Endodermal cell (in vitro differentiated cells): ENCODE data around the gene TIMP4. TPM values are rescaled to one million over a fixed set of nuclear protein-coding genes. Genes with fewer than 3 reads are reported as not detected.

Experiments used
- DNase-seq: peaks from one replicate; pipeline ENCODE4 v3.0.0-alpha.2; 2017
- H3K27ac ChIP-seq: 2 replicates; pipeline ENCODE4 v1.5.1; 2013; ENCODE audit warnings: mild to moderate bottlenecking, low read depth, low read length, moderate library complexity
- H3K27me3 ChIP-seq: 2 replicates; pipeline ENCODE4 v1.6.1; 2013; ENCODE audit warnings: mild to moderate bottlenecking, low read length, moderate library complexity; ENCODE audit not compliant: insufficient read depth, control insufficient read depth, poor library complexity, severe bottlenecking
- H3K36me3 ChIP-seq: 2 replicates; pipeline ENCODE4 v1.7.0; 2013; ENCODE audit warnings: mild to moderate bottlenecking, low read length, moderate library complexity; ENCODE audit not compliant: control insufficient read depth, insufficient read depth
- H3K4me1 ChIP-seq: one replicate; pipeline ENCODE4 v1.7.0; 2013; ENCODE audit warnings: low read length; ENCODE audit not compliant: control insufficient read depth, insufficient read depth
- H3K4me3 ChIP-seq: 2 replicates; pipeline ENCODE4 v1.5.1; 2013; ENCODE audit warnings: mild to moderate bottlenecking, low read length, moderate library complexity
- H3K9ac ChIP-seq: 2 replicates; pipeline ENCODE4 v1.6.1; 2013; ENCODE audit warnings: mild to moderate bottlenecking, low read length, moderate library complexity; ENCODE audit not compliant: poor library complexity, severe bottlenecking; ENCODE audit errors: extremely low read depth
- H3K9me3 ChIP-seq: 2 replicates; pipeline ENCODE4 v1.6.1; 2013; ENCODE audit warnings: mild to moderate bottlenecking, low read length, moderate library complexity; ENCODE audit not compliant: control insufficient read depth
- H3K27ac Mint-ChIP-seq: 2 replicates; pipeline ENCODE4 v1.8.0; 2020; ENCODE audit warnings: mixed read lengths
- H3K27me3 Mint-ChIP-seq: 2 replicates; pipeline ENCODE4 v1.8.0; 2021; ENCODE audit warnings: mild to moderate bottlenecking, mixed read lengths; ENCODE audit not compliant: insufficient read depth
- H3K36me3 Mint-ChIP-seq: 2 replicates; pipeline ENCODE4 v1.8.0; 2020; ENCODE audit warnings: low read depth, mixed read lengths
- H3K4me1 Mint-ChIP-seq: 2 replicates; pipeline ENCODE4 v1.8.0; 2020; ENCODE audit warnings: mixed read lengths
- H3K4me3 Mint-ChIP-seq: 2 replicates; pipeline ENCODE4 v1.8.0; 2020; ENCODE audit warnings: mild to moderate bottlenecking, moderate library complexity, mixed read lengths
- H3K9me3 Mint-ChIP-seq: 2 replicates; pipeline ENCODE4 v1.8.0; 2020; ENCODE audit warnings: mild to moderate bottlenecking, mixed read lengths
- WGBS, 2 experiments: methylation state at CpG; one replicate each; pipeline versions ENCODE4 v1.1.5 to v1.1.7; 2013; ENCODE audit warnings: missing lambda C conversion rate in 2 of 2, mixed read lengths in 1 of 2; ENCODE audit not compliant: insufficient coverage in 1 of 2, insufficient read length in 1 of 2; 5-methylcytosine and 5-hydroxymethylcytosine counted together
- total RNA-seq, 2 donors: library from RNA; stranded (reverse); fragmentation: NEBNext Ultra II Directional in 1 of 2; extraction: Animal tissue kit (Norgen Biotek cat#: 25700) in 1 of 2; gene quantifications; 2 replicates in 1 of 2; 3 replicates in 1 of 2; pipeline ENCODE4 v1.2.1, GENCODE V29; 2021
- TF ChIP-seq, protein P1 (sequence below): fragments of 200-600 bp; sonication (generic); conservative IDR thresholded peaks from 2 replicates; pipeline ENCODE4 v1.5.0; 2021; ENCODE audit warnings: antibody characterized with exemption, mild to moderate bottlenecking

The TIMP4 gene
- total RNA-seq, 2 donors from 2014 or later, result 4.4 TPM; not detected in 1

DNA sequence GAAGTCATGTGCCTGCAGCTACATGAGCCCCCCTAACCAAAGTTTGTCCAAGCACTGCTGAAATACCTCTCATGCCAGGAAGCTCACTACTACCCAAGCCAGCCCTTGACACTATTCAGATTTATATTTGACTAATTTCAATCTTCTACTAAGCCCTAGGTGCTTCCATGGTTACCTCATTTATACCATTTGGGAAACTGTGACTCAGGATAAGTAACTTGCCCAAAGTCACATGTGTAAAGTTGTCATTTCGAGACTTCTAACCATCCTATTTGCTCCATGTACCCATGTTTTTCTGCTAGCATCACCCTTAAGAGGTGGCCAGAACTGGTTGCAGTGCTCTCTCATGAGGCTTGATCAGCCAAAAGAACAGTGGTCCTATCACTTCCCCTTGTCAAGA lies 20.7 kb upstream of the TIMP4 start:
- H3K4me3 ChIP-seq, result no peak overlapping the region
- no peaks in the 10 kb centered on the region for H3K9me3 ChIP-seq
- no peaks in the 10 kb centered on the region for H3K27me3 Mint-ChIP-seq
- H3K36me3 ChIP-seq, result no peaks in the 10 kb centered on the region
- no peaks in the 10 kb centered on the region for H3K27me3 ChIP-seq
- H3K36me3 Mint-ChIP-seq, result peaks cover 2% of the 10 kb centered on the region
- 95 to 100% methylated on average over 1 of the region's 1 CpG for WGBS, 2 experiments
- H3K4me1 ChIP-seq, result no peaks in the 10 kb centered on the region
- no peaks in the 10 kb centered on the region for H3K4me1 Mint-ChIP-seq
- H3K27ac ChIP-seq, result no peak overlapping the region
- DNase-seq, result no peak
- H3K4me3 Mint-ChIP-seq, result no peak overlapping the region
- TF ChIP-seq, protein P1, sequence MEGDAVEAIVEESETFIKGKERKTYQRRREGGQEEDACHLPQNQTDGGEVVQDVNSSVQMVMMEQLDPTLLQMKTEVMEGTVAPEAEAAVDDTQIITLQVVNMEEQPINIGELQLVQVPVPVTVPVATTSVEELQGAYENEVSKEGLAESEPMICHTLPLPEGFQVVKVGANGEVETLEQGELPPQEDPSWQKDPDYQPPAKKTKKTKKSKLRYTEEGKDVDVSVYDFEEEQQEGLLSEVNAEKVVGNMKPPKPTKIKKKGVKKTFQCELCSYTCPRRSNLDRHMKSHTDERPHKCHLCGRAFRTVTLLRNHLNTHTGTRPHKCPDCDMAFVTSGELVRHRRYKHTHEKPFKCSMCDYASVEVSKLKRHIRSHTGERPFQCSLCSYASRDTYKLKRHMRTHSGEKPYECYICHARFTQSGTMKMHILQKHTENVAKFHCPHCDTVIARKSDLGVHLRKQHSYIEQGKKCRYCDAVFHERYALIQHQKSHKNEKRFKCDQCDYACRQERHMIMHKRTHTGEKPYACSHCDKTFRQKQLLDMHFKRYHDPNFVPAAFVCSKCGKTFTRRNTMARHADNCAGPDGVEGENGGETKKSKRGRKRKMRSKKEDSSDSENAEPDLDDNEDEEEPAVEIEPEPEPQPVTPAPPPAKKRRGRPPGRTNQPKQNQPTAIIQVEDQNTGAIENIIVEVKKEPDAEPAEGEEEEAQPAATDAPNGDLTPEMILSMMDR, result no peak
- no peak overlapping the region for H3K27ac Mint-ChIP-seq
- H3K9me3 Mint-ChIP-seq, result no peaks in the 10 kb centered on the region
- H3K9ac ChIP-seq, result no peak overlapping the region

DNA sequence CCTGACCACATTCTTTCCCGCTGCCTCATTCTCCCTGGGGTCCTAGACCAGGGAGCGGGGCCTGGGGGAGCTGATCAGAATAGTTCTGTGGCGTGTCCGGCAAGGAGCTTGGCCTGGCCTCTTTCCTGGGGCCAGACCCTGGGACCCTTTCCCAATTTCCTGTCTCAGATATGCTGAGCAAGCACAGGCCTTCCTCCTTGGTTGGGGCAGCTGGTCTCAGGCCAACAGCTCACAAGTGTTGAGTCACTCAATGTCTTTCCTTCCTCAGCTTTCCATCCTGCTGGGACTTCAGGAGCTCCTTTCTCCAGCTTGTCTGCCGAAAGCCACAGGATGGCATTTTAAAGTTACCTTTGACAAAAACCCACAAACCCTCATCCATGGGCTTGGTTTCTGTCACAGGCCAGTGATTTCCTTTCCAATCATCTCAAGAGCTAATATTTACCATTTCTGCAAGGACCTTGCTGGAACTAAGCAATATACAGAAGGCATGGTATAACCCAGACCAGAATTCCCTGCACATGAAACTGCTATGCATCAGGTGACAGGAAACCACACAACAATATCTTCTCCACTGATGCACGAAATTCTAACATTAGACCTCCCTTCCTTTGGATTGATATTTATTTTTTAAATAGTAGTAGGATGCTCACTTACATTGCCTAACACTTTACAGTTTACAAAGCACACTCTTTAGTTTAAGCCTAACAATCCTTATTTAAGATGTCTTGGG lies 19.5 kb upstream of the TIMP4 start:
- Histone ChIP-seq H3K9me3 (peaks cover 3% of the 10 kb centered on the region), H3K36me3 (no peaks in the 10 kb centered on the region), H3K4me1 (no peaks in the 10 kb centered on the region), H3K27ac (no peak overlapping the region), H3K9ac (no peak overlapping the region), H3K27me3 (no peaks in the 10 kb centered on the region), H3K4me3 (no peak overlapping the region)
- WGBS, 2 experiments, result 93 to 95% methylated on average over 3 to 6 of the region's 6 CpGs
- peaks cover 10% of the 10 kb centered on the region for H3K36me3 Mint-ChIP-seq
- H3K27ac Mint-ChIP-seq, result no peak overlapping the region
- H3K27me3 Mint-ChIP-seq, result no peaks in the 10 kb centered on the region
- no peaks in the 10 kb centered on the region for H3K4me1 Mint-ChIP-seq
- DNase-seq, result no peak
- H3K9me3 Mint-ChIP-seq, result peaks cover 9% of the 10 kb centered on the region
- H3K4me3 Mint-ChIP-seq, result no peak overlapping the region
- TF ChIP-seq, protein P1, result no peak

DNA sequence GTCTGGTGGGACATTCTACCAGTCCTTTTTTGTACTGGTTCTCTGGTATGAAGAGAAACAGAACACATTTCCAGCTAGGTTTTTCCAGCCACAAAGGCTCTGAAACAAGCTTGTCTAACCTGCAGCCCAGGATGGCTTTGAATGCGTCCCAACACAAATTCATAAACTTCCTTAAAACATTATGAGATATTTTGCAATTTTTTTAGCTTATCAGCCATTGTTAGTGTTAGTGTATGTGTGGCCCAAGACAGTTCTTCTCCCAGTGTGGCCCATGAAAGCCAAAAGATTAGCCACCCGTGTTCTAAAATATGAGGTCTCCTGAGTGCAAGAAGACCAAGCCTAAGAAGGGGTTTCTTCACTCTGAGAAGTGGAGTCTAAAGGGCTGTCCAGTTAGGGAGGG lies 18.4 kb upstream of the TIMP4 start:
- H3K27me3 Mint-ChIP-seq, result no peaks in the 10 kb centered on the region

More for the DNA sequence above, 18.4 kb upstream of the TIMP4 start:
- no peaks in the 10 kb centered on the region for H3K4me1 Mint-ChIP-seq
- H3K36me3 Mint-ChIP-seq, result peaks cover 18% of the 10 kb centered on the region
- no peak overlapping the region for H3K4me3 Mint-ChIP-seq
- H3K9me3 ChIP-seq, result peaks cover 14% of the 10 kb centered on the region
- TF ChIP-seq, protein P1, result no peak
- peaks cover 5% of the 10 kb centered on the region for H3K36me3 ChIP-seq
- no peak overlapping the region for H3K4me3 ChIP-seq
- H3K27me3 ChIP-seq, result no peaks in the 10 kb centered on the region
- peaks cover 17% of the 10 kb centered on the region for H3K9me3 Mint-ChIP-seq
- 80 to 96% methylated on average over 1 to 2 of the region's 2 CpGs for WGBS, 2 experiments
- no peak overlapping the region for H3K27ac ChIP-seq
- H3K4me1 ChIP-seq, result no peaks in the 10 kb centered on the region
- no peak overlapping the region for H3K9ac ChIP-seq
- DNase-seq, result no peak
- no peak overlapping the region for H3K27ac Mint-ChIP-seq
